Measurements from ENCODE around the gene CTNNBIP1.
"Not testable (repeated sequence)": the region's sequence is repeated elsewhere in the genome, so short reads cannot be mapped to it uniquely, and the experiment has no call there.

The CTNNBIP1 gene

GRCh38 chr1:9910076-9910422, at the start of gene CTNNBIP1:
Gene CTNNBIP1, minus strand, starts transcription at chr1:9910269. Its CDS starts 38,205 bp downstream, at chr1:9872064.
- no peak for DNase-seq

GRCh38 chr1:9957726-9958125, 47.7 kb upstream of the CTNNBIP1 start:
- no peak for DNase-seq

- DNase-seq = no peak
Observed at GRCh38 chr1:9946315-9946714, 36.2 kb upstream of the CTNNBIP1 start.

- peak; percentile 89 for DNase-seq
Observed at GRCh38 chr1:9942939-9943788, 33.1 kb upstream of the CTNNBIP1 start, which contains the start of the genes LZIC and NMNAT1. Gene LZIC, minus strand, starts transcription at chr1:9943391. Its CDS starts 6,772 bp downstream, at chr1:9936619. Gene NMNAT1, plus strand, starts transcription at chr1:9943475. Its CDS starts 28,599 bp downstream, at chr1:9972074.

GRCh38 chr1:9942399-9942938, 32.4 kb upstream of the CTNNBIP1 start:
- no peak for DNase-seq

GRCh38 chr1:9929431-9930385, 19.6 kb upstream of the CTNNBIP1 start:
- DNase-seq = no peak

GRCh38 chr1:9927259-9927658, 17.2 kb upstream of the CTNNBIP1 start:
- no peak for DNase-seq

GRCh38 chr1:9922342-9922741, 12.3 kb upstream of the CTNNBIP1 start:
- DNase-seq = no peak

- DNase-seq = no peak
Observed at GRCh38 chr1:9920606-9921005, 10.5 kb upstream of the CTNNBIP1 start.

- DNase-seq = no peak
Observed at GRCh38 chr1:9917901-9918300, 7.8 kb upstream of the CTNNBIP1 start.

GRCh38 chr1:9917495-9917894, 7.4 kb upstream of the CTNNBIP1 start:
- not testable (repeated sequence) for DNase-seq

GRCh38 chr1:9916452-9916851, 6.4 kb upstream of the CTNNBIP1 start:
- DNase-seq = no peak

- DNase-seq = no peak
Observed at GRCh38 chr1:9914610-9914937, 4.5 kb upstream of the CTNNBIP1 start.

GRCh38 chr1:9912264-9912936, 2.3 kb upstream of the CTNNBIP1 start:
- DNase-seq = no peak

- peak; percentile 99 for DNase-seq
Observed at GRCh38 chr1:9910423-9911178, 532 bp upstream of the CTNNBIP1 start.

GRCh38 chr1:9909234-9910046, 629 bp downstream of the CTNNBIP1 start:
- no peak for DNase-seq

GRCh38 chr1:9908871-9909233, 1.2 kb downstream of the CTNNBIP1 start:
- DNase-seq = no peak

- DNase-seq = no peak
Observed at GRCh38 chr1:9907441-9907840, 2.6 kb downstream of the CTNNBIP1 start.

GRCh38 chr1:9906466-9906865, 3.6 kb downstream of the CTNNBIP1 start:
- no peak for DNase-seq

GRCh38 chr1:9905010-9905409, 5.1 kb downstream of the CTNNBIP1 start:
- DNase-seq = no peak

GRCh38 chr1:9904596-9904995, 5.5 kb downstream of the CTNNBIP1 start:
- DNase-seq = no peak
